HEK293T (cell line): ENCODE data around the gene NDUFAF7.

Experiments used
- ARNT ChIP-seq: fragments of 450-650 bp; IDR thresholded peaks from 2 replicates; pipeline ENCODE4 v1.6.1; 2017; ENCODE audit warnings: mild to moderate bottlenecking
- BHLHE40 ChIP-seq: fragments of 450-650 bp; IDR thresholded peaks from 2 replicates; pipeline ENCODE4 v1.6.1; 2016; ENCODE audit warnings: mild to moderate bottlenecking, moderate library complexity, borderline replicate concordance
- FOXK2 ChIP-seq: fragments of 450-650 bp; IDR thresholded peaks from 2 replicates; pipeline ENCODE4 v1.6.1; 2016; ENCODE audit warnings: mild to moderate bottlenecking

GRCh38 chr2:37284381-37284780 lies 52.9 kb downstream of the NDUFAF7 start:
- TF ChIP-seq ARNT, result no peak
- no peak for TF ChIP-seq BHLHE40
- TF ChIP-seq FOXK2, result no peak
